Fibroblast of lung (primary cell): Measurements from ENCODE around the gene ARL15. TPM values are rescaled to one million over a fixed set of nuclear protein-coding genes. Genes with fewer than 3 reads are reported as not detected.
A peak's percentile ranks its signal among the peaks of the same experiment; 100 is the strongest.

Experiments used
- DNase-seq, 2 donors: peaks; one replicate each; pipeline versions ENCODE4 v3.0.0 to v3.0.0-alpha.2; 2010; ENCODE audit warnings: low read depth in 2 of 2
- H2AFZ ChIP-seq: 2 replicates; pipeline ENCODE4 v1.5.1; 2012; ENCODE audit warnings: low read length, control low read depth, inconsistent platforms
- H3K27ac ChIP-seq: 2 replicates; pipeline ENCODE4 v1.5.1; 2011; ENCODE audit warnings: low read length, control low read depth; ENCODE audit not compliant: insufficient read depth
- H3K27me3 ChIP-seq: 2 replicates; pipeline ENCODE4 v1.5.1; 2011; ENCODE audit warnings: mild to moderate bottlenecking, low read length; ENCODE audit not compliant: control insufficient read depth, insufficient read depth
- H3K36me3 ChIP-seq: 2 replicates; pipeline ENCODE4 v1.5.1; 2011; ENCODE audit warnings: low read length; ENCODE audit not compliant: control insufficient read depth, insufficient read depth
- H3K4me1 ChIP-seq: 2 replicates; pipeline ENCODE4 v1.5.1; 2011; ENCODE audit warnings: low read length; ENCODE audit not compliant: control insufficient read depth, insufficient read depth; ENCODE audit errors: extremely low read depth
- H3K4me2 ChIP-seq: 2 replicates; pipeline ENCODE4 v1.5.1; 2011; ENCODE audit warnings: low read length, control low read depth; ENCODE audit not compliant: insufficient read depth; ENCODE audit errors: extremely low read depth
- H3K4me3 ChIP-seq, 4 experiments: fragments of 200-600 bp in 1 of 4; sonication (generic) in 1 of 4; replicated peaks in 1 of 4; 2 replicates each; pipeline ENCODE4 v1.5.1; 2011 to 2016; ENCODE audit warnings: low read length in 4 of 4, low read depth in 3 of 4, mild to moderate bottlenecking in 3 of 4, control low read depth in 2 of 4, inconsistent platforms in 1 of 4, mixed read lengths in 1 of 4; ENCODE audit not compliant: insufficient read depth in 1 of 4; ENCODE audit errors: control extremely low read depth in 1 of 4
- H3K79me2 ChIP-seq: 2 replicates; pipeline ENCODE4 v1.5.1; 2012; ENCODE audit warnings: mild to moderate bottlenecking, low read length, inconsistent platforms; ENCODE audit not compliant: control insufficient read depth, insufficient read depth
- H3K9ac ChIP-seq: 2 replicates; pipeline ENCODE4 v1.5.1; 2011; ENCODE audit warnings: mild to moderate bottlenecking, low read length, control low read depth; ENCODE audit not compliant: insufficient read depth
- H3K9me3 ChIP-seq: 2 replicates; pipeline ENCODE4 v1.5.1; 2012; ENCODE audit warnings: low read depth, low read length; ENCODE audit not compliant: control insufficient read depth, insufficient read depth
- H4K20me1 ChIP-seq: 2 replicates; pipeline ENCODE4 v1.5.1; 2011; ENCODE audit warnings: low read length; ENCODE audit not compliant: control insufficient read depth, insufficient read depth; ENCODE audit errors: extremely low read depth
- EZH2 ChIP-seq: IDR thresholded peaks from 2 replicates; pipeline ENCODE4 v1.5.1; 2012; ENCODE audit warnings: low read length, control low read depth, mild to moderate bottlenecking; ENCODE audit errors: missing control alignments
- polyA plus RNA-seq, 2 donors: library from polyadenylated mRNA; depleted of rRNA in 1 of 2; stranded (reverse) in 1 of 2; unstranded in 1 of 2; fragments of >200 nt; gene quantifications; 2 replicates each; pipeline ENCODE4 v1.2.1, GENCODE V29; 2011 to 2012; ENCODE audit warnings: missing spikeins in 1 of 2
- total RNA-seq: library from RNA; depleted of rRNA; stranded (reverse); fragments of >200 nt; gene quantifications from 2 replicates; pipeline ENCODE4 v1.2.1, GENCODE V29; 2014
- TF ChIP-seq, protein P1 (sequence below), 2 donors: IDR thresholded peaks in 1 of 2; conservative IDR thresholded peaks in 1 of 2; 1 replicate in 1 of 2; 2 replicates in 1 of 2; pipeline ENCODE4 v1.5.1; 2011 to 2012; ENCODE audit warnings: low read length in 2 of 2, control low read depth in 1 of 2, inconsistent platforms in 1 of 2, low read depth in 1 of 2, mild to moderate bottlenecking in 1 of 2

Gene ARL15
- total and polyA plus RNA-seq, 2 donors (not counting 1 experiment from before 2014, with no cell fraction given): 20.6 to 28.7 TPM

DNA sequence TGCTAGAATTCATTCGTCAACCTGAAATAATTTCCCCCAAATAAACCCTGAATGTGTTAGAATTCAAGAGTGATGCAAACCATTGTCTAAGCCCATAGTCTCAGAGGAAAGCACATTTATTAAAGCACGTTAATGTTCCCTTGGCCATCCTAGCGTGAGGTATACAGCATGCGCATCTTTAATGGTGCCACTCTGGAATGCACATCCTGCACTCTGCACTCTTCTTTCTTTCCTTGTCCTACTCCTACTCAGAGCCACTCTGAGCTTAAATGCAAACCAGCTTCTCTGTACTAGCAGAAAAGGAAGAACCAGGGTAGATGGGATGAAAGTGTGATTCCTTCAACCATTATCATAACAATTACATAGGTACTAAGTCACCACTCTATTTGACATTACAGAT is 50.4 kb downstream of the ARL15 start:
- no peak overlapping the region for H3K27ac ChIP-seq
- no peak overlapping the region for H3K4me3 ChIP-seq
- H3K79me2 ChIP-seq: no peaks in the 10 kb centered on the region
- H3K9ac ChIP-seq: no peak overlapping the region
- no peak overlapping the region for H2AFZ ChIP-seq
- no peaks in the 10 kb centered on the region for H3K36me3 ChIP-seq
- no peak for DNase-seq
- TF ChIP-seq EZH2: no peak
- TF ChIP-seq, protein P1, sequence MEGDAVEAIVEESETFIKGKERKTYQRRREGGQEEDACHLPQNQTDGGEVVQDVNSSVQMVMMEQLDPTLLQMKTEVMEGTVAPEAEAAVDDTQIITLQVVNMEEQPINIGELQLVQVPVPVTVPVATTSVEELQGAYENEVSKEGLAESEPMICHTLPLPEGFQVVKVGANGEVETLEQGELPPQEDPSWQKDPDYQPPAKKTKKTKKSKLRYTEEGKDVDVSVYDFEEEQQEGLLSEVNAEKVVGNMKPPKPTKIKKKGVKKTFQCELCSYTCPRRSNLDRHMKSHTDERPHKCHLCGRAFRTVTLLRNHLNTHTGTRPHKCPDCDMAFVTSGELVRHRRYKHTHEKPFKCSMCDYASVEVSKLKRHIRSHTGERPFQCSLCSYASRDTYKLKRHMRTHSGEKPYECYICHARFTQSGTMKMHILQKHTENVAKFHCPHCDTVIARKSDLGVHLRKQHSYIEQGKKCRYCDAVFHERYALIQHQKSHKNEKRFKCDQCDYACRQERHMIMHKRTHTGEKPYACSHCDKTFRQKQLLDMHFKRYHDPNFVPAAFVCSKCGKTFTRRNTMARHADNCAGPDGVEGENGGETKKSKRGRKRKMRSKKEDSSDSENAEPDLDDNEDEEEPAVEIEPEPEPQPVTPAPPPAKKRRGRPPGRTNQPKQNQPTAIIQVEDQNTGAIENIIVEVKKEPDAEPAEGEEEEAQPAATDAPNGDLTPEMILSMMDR (conservative IDR thresholded peaks at IDR 0.05 in 1 of 2, IDR thresholded peaks at IDR 0.05 in 1 of 2; ENCODE audit: low read depth in 1 of 2, low read length in 2 of 2): no peak
- no peaks in the 10 kb centered on the region for H3K27me3 ChIP-seq
- H3K4me2 ChIP-seq: no peak overlapping the region
- no peaks in the 10 kb centered on the region for H4K20me1 ChIP-seq
- H3K4me1 ChIP-seq: peaks cover 6% of the 10 kb centered on the region
- no peaks in the 10 kb centered on the region for H3K9me3 ChIP-seq

DNA sequence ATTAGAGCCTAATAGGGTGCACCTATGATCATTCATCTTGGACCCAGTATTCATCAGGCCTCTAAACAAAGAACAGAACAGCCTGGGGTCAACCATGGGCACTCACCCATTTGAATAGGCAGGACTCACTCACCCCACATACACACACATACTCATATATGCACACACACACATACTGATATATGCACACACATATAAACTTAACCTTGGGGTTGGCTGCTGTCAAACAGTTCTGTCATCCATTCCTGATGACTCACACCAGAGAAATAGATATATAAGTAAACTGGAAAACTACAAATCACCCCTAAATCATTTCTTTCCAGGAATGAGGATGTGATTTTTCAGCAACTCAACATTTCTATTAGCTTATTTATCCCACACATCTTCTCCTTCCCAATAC is 51.3 kb downstream of the ARL15 start:
- Histone ChIP-seq H3K79me2 (no peaks in the 10 kb centered on the region), H4K20me1 (no peaks in the 10 kb centered on the region), H3K27me3 (no peaks in the 10 kb centered on the region), H3K27ac (no peak overlapping the region), H2AFZ (no peak overlapping the region), H3K4me3 (no peak overlapping the region), H3K36me3 (no peaks in the 10 kb centered on the region), H3K9me3 (no peaks in the 10 kb centered on the region), H3K9ac (no peak overlapping the region), H3K4me2 (no peak overlapping the region), H3K4me1 (peaks cover 6% of the 10 kb centered on the region)
- no peak for TF ChIP-seq EZH2
- TF ChIP-seq, protein P1 (conservative IDR thresholded peaks at IDR 0.05 in 1 of 2, IDR thresholded peaks at IDR 0.05 in 1 of 2; ENCODE audit: low read depth in 1 of 2, low read length in 2 of 2): no peak
- peak; percentile 23 to 40 for DNase-seq

DNA sequence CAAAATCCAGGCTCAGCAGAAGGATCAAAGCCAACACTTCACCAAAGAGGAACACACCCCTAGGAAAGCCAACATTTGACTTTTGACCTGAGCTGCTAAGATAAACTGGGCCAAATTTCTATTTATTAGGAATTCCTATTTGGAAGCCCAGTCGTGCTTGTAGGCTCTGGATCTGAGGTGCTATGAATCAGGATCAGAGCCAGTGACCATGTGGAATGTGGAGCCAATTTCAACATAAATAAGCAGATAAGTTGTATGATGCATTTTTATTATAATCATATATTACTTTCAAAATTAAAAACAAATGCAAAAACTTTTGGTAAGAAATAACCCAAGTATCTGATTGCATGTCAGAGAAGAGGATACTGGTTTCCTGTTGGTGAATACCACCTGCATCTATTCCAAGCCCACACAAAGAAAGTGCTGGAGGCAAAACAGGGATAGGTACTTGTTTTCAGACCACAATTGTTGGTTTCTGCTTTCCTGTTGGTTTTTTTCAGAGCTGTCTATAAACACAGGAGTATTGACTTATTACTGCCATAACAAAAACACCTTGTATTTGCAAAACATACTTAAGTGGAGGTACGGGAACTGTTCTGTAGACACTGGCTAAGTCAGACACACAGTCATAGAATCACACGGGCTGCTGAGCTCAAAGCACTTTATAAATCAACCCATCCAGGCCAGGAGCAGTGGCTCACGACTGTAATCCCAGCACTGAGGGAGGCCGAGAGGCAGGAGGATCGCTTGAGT is 52.8 kb downstream of the ARL15 start:
- H4K20me1 ChIP-seq: no peaks in the 10 kb centered on the region
- no peaks in the 10 kb centered on the region for H3K27me3 ChIP-seq
- no peak for TF ChIP-seq EZH2
- TF ChIP-seq, protein P1 (conservative IDR thresholded peaks at IDR 0.05 in 1 of 2, IDR thresholded peaks at IDR 0.05 in 1 of 2; ENCODE audit: low read depth in 1 of 2, low read length in 2 of 2): no peak
- no peak for DNase-seq
- no peak overlapping the region for H3K4me2 ChIP-seq
- no peaks in the 10 kb centered on the region for H3K36me3 ChIP-seq
- H2AFZ ChIP-seq: no peak overlapping the region
- H3K4me1 ChIP-seq: peaks cover 6% of the 10 kb centered on the region
- H3K27ac ChIP-seq: no peak overlapping the region
- H3K9ac ChIP-seq: no peak overlapping the region
- no peak overlapping the region for H3K4me3 ChIP-seq
- no peaks in the 10 kb centered on the region for H3K79me2 ChIP-seq
- H3K9me3 ChIP-seq: no peaks in the 10 kb centered on the region
